GF-D8 (cell line): ENCODE results near the gene DGKG.

ENCODE experiments used
- DNase-seq: peaks from one replicate; lab custom pipeline; 2025; lab: John Stamatoyannopoulos, UW

Gene DGKG

GRCh38 chr3:186108941-186109865 is 252.8 kb downstream of the DGKG start, which contains the start of gene ETV5:
TSS of gene ETV5 (minus strand) at chr3:186109089. CDS start at chr3:186105868, 3,221 bp downstream.
- DNase-seq: peak; percentile 98

GRCh38 chr3:186108106-186108940 is 253.7 kb downstream of the DGKG start:
- DNase-seq: no peak

GRCh38 chr3:186107215-186108105 is 254.6 kb downstream of the DGKG start:
- peak; percentile 30 for DNase-seq

- no peak for DNase-seq
These were observed 256.5 kb downstream of the DGKG start for GRCh38 chr3:186105543-186105942.

GRCh38 chr3:186102687-186103086 is 259.3 kb downstream of the DGKG start:
- DNase-seq: no peak

GRCh38 chr3:186100398-186100797 is 261.6 kb downstream of the DGKG start:
- DNase-seq: no peak

- no peak for DNase-seq
These were observed 262.9 kb downstream of the DGKG start for GRCh38 chr3:186099178-186099577.

GRCh38 chr3:186098740-186099139 is 263.3 kb downstream of the DGKG start:
- no peak for DNase-seq

GRCh38 chr3:186097663-186098451 is 264.2 kb downstream of the DGKG start:
- DNase-seq: no peak

- DNase-seq: no peak
These were observed 264.7 kb downstream of the DGKG start for GRCh38 chr3:186097317-186097662.
